Loucy (cell line): Measurements from ENCODE around the gene PDZRN3.

Experiments
- H2AFZ ChIP-seq: fragments of 200-600 bp; sonication (generic); 2 replicates; pipeline ENCODE4 v1.6.0; 2016; ENCODE audit warnings: antibody characterized with exemption, mild to moderate bottlenecking, low read length, moderate library complexity
- H3F3A ChIP-seq: fragments of 200-600 bp; 2 replicates; pipeline ENCODE4 v1.6.0; 2016; ENCODE audit warnings: antibody characterized with exemption, low read depth, mild to moderate bottlenecking
- H3K27me3 ChIP-seq: fragments of 200-600 bp; sonication (generic); 2 replicates; pipeline ENCODE4 v1.6.1; 2014; ENCODE audit warnings: low read length, mild to moderate bottlenecking; ENCODE audit not compliant: insufficient read depth, poor library complexity, severe bottlenecking
- H3K36me3 ChIP-seq: fragments of 200-600 bp; sonication (generic); 2 replicates; pipeline ENCODE4 v1.6.1; 2016; ENCODE audit warnings: low read length; ENCODE audit not compliant: insufficient read depth
- H3K4me1 ChIP-seq: fragments of 200-600 bp; sonication (generic); 2 replicates; pipeline ENCODE4 v1.5.1; 2014; ENCODE audit warnings: low read length, mild to moderate bottlenecking; ENCODE audit not compliant: insufficient read depth, poor library complexity, severe bottlenecking
- H3K4me2 ChIP-seq: fragments of 200-600 bp; sonication (generic); 2 replicates; pipeline ENCODE4 v1.6.0; 2014; ENCODE audit warnings: antibody characterized with exemption, low read length, low read depth, mild to moderate bottlenecking; ENCODE audit not compliant: poor library complexity, severe bottlenecking
- H3K4me3 ChIP-seq: fragments of 200-600 bp; sonication (generic); 2 replicates; pipeline ENCODE4 v1.5.1; 2014; ENCODE audit warnings: low read length, mild to moderate bottlenecking, mixed read lengths; ENCODE audit not compliant: poor library complexity, severe bottlenecking
- H3K79me2 ChIP-seq: fragments of 200-600 bp; sonication (generic); 2 replicates; pipeline ENCODE4 v1.6.1; 2014; ENCODE audit warnings: low read length; ENCODE audit not compliant: insufficient read depth
- H3K9ac ChIP-seq: fragments of 200-600 bp; sonication (generic); 2 replicates; pipeline ENCODE4 v1.6.0; 2014; ENCODE audit warnings: mild to moderate bottlenecking, low read depth, low read length, moderate library complexity; ENCODE audit not compliant: poor library complexity, severe bottlenecking
- H3K9me2 ChIP-seq: fragments of 200-600 bp; sonication (generic); replicated peaks from 2 replicates; pipeline ENCODE4 v1.6.1; 2016; ENCODE audit warnings: low read depth, low read length, mixed read lengths
- H3K9me3 ChIP-seq: fragments of 200-600 bp; sonication (generic); 2 replicates; pipeline ENCODE4 v1.6.1; 2014; ENCODE audit warnings: mild to moderate bottlenecking, antibody characterized with exemption, low read length, low read depth; ENCODE audit not compliant: insufficient read depth
- H4K20me1 ChIP-seq: fragments of 200-600 bp; sonication (generic); 2 replicates; pipeline ENCODE4 v1.6.0; 2014; ENCODE audit warnings: antibody characterized with exemption, low read length, mild to moderate bottlenecking; ENCODE audit not compliant: insufficient read depth, poor library complexity, severe bottlenecking
- CTCF ChIP-seq: fragments of 200-600 bp; sonication (generic); conservative IDR thresholded peaks from 2 replicates; pipeline ENCODE4 v1.5.1; 2014; ENCODE audit warnings: mild to moderate bottlenecking, antibody characterized with exemption, low read length
- EZH2phosphoT487 ChIP-seq: fragments of 200-600 bp; IDR thresholded peaks from 2 replicates; pipeline ENCODE4 v1.6.1; 2018; ENCODE audit warnings: antibody characterized with exemption, mild to moderate bottlenecking, moderate library complexity, borderline replicate concordance

Gene PDZRN3

GRCh38 chr3:73492186-73492585 is 132.6 kb downstream of the PDZRN3 start:
- Histone ChIP-seq H3K4me1 (no peaks in the 10 kb centered on the region), H3K4me3 (no peak overlapping the region), H2AFZ (no peak overlapping the region), H3K79me2 (no peaks in the 10 kb centered on the region), H3K27me3 (peaks cover 19% of the 10 kb centered on the region), H3K36me3 (no peaks in the 10 kb centered on the region), H3F3A (no peaks in the 10 kb centered on the region), H3K4me2 (no peak overlapping the region), H3K9me2 (no peaks in the 10 kb centered on the region), H3K9ac (no peak overlapping the region), H4K20me1 (no peaks in the 10 kb centered on the region), H3K9me3 (no peaks in the 10 kb centered on the region)
- TF ChIP-seq CTCF (no peak), EZH2phosphoT487 (no peak)

- no peak overlapping the region for H3K4me2 ChIP-seq
- H3K9me2 ChIP-seq, result no peaks in the 10 kb centered on the region
- no peak overlapping the region for H2AFZ ChIP-seq
- no peaks in the 10 kb centered on the region for H3K9me3 ChIP-seq
- TF ChIP-seq CTCF (no peak), EZH2phosphoT487 (no peak)
- H3K27me3 ChIP-seq, result peaks cover 19% of the 10 kb centered on the region
- H3K79me2 ChIP-seq, result no peaks in the 10 kb centered on the region
- no peak overlapping the region for H3K4me3 ChIP-seq
- H3K36me3 ChIP-seq, result no peaks in the 10 kb centered on the region
- no peaks in the 10 kb centered on the region for H4K20me1 ChIP-seq
- H3K9ac ChIP-seq, result no peak overlapping the region
- no peaks in the 10 kb centered on the region for H3F3A ChIP-seq
- H3K4me1 ChIP-seq, result no peaks in the 10 kb centered on the region
Observed at GRCh38 chr3:73491287-73491662, 133.5 kb downstream of the PDZRN3 start.

- no peaks in the 10 kb centered on the region for H3K9me2 ChIP-seq
- no peaks in the 10 kb centered on the region for H3K9me3 ChIP-seq
- TF ChIP-seq EZH2phosphoT487 (no peak), CTCF (no peak)
- peaks cover 25% of the 10 kb centered on the region for H3K27me3 ChIP-seq
- no peaks in the 10 kb centered on the region for H3K4me1 ChIP-seq
- no peaks in the 10 kb centered on the region for H3K79me2 ChIP-seq
- no peak overlapping the region for H3K4me2 ChIP-seq
- no peaks in the 10 kb centered on the region for H3F3A ChIP-seq
- no peaks in the 10 kb centered on the region for H3K36me3 ChIP-seq
- no peak overlapping the region for H2AFZ ChIP-seq
- no peak overlapping the region for H3K9ac ChIP-seq
- H3K4me3 ChIP-seq, result no peak overlapping the region
- H4K20me1 ChIP-seq, result no peaks in the 10 kb centered on the region
Observed at GRCh38 chr3:73490453-73491286, 134.1 kb downstream of the PDZRN3 start.
